RPMI7951 (cell line): ENCODE data around the gene DCAF4L1. TPM values are rescaled to one million over a fixed set of nuclear protein-coding genes. Genes with fewer than 3 reads are reported as not detected.
A peak's percentile ranks its signal among the peaks of the same experiment; 100 is the strongest.

ENCODE experiments used
- DNase-seq: peaks from one replicate; pipeline ENCODE4 v3.0.0-alpha.2; 2012; ENCODE audit warnings: low read depth
- total RNA-seq: library from RNA; depleted of rRNA; stranded (reverse); fragments of >200 nt; shearing (Covaris generic); gene quantifications from 2 replicates; pipeline ENCODE4 v1.2.3, GENCODE V29; 2014; rRNA removed

The DCAF4L1 gene
- total RNA-seq, 1 experiment from 2014 or later: not detected

GRCh38 chr4:41990365-41991111 lies 9.0 kb downstream of the DCAF4L1 start, which contains the start of gene SLC30A9:
TSS of gene SLC30A9 (plus strand) at chr4:41990530. CDS start at chr4:41990652, 122 bp downstream.
- peak; percentile 92 for DNase-seq

DNA sequence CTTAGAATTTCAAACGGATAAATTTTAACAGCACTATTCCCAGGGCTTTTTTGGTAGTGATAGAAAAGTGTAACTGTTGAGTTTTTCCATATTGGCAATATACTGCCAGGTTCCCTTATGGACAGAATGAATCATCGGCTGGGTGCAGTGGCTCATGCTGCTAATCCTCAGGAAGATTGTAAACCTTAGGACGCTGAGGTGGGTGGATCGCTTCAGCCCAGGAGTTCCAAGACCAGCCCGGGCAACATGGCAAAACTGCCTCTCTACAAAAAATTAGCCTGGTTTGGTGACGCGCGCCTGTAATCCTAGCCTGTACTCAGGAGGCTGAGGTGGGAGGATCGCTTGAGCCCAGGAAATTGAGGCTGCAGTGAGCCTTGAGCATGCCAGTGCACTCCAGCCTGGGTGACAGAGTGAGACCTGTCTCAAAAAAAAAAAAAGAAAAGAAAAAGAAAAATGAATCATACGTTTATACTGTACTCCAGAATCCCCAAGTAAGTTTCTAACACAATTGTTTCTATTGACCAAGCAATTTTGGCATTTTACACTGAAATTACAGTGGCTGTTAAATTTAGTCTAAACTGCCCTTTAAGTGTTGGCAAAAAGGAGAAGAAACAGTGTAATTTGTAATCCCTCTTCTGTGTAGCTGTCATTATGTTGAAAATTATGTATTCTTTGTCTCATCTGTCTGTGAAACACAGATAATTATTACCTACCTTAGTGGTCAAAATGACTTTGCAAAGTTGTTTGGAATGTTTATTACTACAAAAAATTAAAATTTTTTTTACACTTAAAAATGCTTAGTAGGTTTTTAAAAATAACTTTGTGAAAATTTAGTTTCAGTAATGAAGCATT lies 10.6 kb downstream of the DCAF4L1 start:
- peak; percentile 19 for DNase-seq

DNA sequence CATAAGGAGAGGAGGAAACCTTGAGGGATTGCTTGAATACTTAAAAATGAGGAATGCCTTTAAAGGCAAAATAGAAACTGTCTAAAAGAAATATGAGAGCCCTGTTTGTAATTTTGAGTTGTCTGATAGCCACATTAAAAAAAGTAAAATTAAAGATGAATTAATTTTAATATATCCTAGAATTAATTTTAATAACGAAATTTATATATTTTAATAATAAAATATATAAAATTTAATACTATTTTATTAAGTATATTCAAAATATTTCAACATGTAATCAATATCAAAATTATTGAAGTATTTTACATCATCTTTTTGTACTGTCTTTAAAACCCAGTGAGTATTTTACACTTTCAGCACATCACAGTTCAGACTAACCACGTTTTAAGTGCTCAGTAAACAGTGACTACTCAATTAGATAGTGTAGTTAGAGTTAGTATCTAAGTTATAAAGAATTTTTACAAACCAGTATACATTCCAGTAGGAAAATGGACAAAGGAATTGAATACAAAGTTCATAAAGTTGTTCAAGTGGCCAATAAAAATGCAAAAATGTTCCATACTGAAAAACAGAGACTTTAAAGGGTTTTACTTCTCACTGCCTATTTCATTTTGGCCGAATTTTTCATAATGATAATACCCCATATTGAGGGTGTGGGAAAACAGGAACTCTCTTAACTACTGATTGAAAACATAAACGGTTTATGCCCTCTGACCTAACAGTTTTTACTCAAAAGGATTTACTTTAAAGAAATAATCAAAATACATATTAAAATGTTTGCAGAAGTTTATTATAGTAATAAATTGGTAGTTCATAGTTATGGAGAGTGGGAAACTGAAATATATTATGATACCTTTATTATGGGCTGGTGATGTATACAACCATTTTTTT lies 11.7 kb downstream of the DCAF4L1 start:
- no peak for DNase-seq

DNA sequence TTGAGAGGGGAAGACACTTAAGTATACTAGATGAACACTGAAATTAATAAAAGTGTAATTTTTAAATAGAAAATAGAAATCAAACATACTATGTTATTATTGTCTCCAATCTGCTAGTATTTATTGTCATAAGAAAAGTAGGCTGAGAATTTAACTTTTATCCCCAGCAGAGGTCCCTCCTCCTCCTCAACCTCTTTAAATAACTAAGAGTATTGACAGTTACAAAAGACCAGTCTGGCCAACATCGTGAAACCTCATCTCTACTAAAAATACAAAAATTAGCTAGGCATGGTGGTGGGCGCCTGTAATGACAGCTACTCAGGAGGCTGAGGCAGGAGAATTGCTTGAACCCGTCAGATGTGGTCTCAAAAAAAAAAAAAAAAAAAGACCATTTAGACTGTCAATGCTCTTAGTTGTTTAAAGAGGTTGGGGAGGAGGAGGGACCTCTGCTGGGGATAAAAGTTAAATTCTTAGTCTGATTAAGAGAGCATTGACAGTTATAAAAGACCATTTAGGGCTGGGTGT lies 13.0 kb downstream of the DCAF4L1 start:
- no peak for DNase-seq

GRCh38 chr4:41998019-41998418 lies 16.5 kb downstream of the DCAF4L1 start:
- no peak for DNase-seq

DNA sequence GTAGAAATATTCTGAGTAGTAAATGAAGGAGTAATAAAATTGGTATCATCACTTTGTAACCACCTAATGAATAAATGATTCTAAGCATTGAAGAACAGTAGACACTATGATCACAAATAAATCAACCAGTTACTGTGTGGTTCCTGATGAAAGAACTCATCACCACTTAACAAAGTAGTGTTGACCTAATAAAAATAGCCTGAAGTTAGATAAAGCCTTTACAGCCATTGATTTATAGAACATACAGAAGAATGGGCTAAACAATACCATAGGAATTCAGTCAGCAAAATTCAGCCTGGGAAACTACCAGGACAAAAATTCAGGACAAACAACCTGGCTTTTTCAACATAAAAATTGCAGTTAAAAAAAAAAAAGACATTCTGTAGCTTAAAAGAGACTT lies 17.8 kb downstream of the DCAF4L1 start:
- DNase-seq: no peak

DNA sequence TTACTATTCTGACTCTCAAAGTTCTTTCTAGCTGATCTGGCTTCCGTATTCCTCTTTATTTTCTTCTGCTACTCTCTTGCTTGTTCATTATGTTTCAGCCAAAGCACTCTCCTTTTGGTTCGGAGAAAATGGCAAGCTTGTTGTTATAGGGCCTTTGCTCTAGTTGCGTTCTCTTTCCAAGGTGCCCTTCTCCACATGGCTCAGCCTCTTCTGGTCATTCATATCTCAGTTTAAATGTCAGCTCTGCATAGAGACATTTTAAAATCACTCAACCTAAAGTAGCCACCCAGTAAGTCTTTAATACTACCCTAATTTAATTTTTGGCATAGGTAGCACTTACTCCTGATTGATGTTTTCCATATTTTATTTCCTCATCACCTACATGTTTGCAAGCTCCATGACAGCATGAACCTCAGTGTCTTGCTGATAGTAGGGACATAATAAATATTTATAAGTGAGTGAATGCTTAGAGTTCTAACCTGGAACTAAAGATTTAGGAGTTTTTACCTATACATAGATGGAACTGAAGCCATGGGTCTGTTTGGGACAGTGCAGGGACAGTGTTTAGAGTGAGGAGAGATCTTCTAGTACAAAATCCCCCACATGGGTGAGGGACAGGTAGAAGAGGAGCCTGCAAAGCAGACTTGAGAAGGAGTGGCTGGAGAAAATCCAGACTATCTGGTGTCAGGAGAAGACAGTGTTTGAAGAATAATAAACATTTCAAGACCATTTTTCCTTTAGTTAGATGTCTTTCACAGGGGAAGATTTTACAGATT lies 26.6 kb downstream of the DCAF4L1 start:
- DNase-seq: no peak

GRCh38 chr4:42015438-42015837 lies 33.9 kb downstream of the DCAF4L1 start:
- DNase-seq: no peak

DNA sequence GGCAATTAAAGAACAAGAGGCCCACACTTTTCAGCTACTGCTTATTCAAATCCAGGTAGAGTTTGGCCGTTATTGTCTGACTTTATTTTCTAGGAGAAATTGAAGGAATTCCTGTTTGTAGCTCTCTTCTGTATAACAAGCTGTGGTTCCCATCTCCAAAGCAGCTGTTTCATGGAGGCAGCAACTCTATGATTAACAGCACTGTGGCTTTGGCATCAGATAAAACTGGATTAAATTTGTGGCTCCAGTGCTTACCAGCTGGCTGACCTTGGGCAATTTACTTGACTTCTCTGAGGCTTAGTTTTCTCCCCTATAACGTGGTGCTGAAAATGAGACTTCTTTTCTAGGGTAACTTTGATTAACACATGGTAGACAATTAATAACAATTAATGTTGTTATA lies 36.9 kb downstream of the DCAF4L1 start:
- DNase-seq: peak; percentile 6

Other genes with a start within 250 kb of the DCAF4L1 start
- not detected in 2 replicates for gene PHOX2B, start 233.0 kb upstream of the DCAF4L1 start, total RNA-seq
- 47.8 and 55.5 TPM in 2 replicates for gene TMEM33, start 46.3 kb upstream of the DCAF4L1 start, total RNA-seq
- 43.4 and 52.1 TPM in 2 replicates for gene SLC30A9, start 8.8 kb downstream of the DCAF4L1 start, total RNA-seq
- gene BEND4, start 170.9 kb downstream of the DCAF4L1 start, total RNA-seq: not detected in 2 replicates